ENCODE data around the gene GARIN5A. TPM values are rescaled to one million over a fixed set of nuclear protein-coding genes. Genes with fewer than 3 reads are reported as not detected.
"Not testable (repeated sequence)": the region's sequence is repeated elsewhere in the genome, so short reads cannot be mapped to it uniquely, and the experiment has no call there.

Gene GARIN5A
- polyA plus RNA-seq, 4 donors = 0.89 to 3.4 (median 2.1) TPM; not detected in 1

DNA sequence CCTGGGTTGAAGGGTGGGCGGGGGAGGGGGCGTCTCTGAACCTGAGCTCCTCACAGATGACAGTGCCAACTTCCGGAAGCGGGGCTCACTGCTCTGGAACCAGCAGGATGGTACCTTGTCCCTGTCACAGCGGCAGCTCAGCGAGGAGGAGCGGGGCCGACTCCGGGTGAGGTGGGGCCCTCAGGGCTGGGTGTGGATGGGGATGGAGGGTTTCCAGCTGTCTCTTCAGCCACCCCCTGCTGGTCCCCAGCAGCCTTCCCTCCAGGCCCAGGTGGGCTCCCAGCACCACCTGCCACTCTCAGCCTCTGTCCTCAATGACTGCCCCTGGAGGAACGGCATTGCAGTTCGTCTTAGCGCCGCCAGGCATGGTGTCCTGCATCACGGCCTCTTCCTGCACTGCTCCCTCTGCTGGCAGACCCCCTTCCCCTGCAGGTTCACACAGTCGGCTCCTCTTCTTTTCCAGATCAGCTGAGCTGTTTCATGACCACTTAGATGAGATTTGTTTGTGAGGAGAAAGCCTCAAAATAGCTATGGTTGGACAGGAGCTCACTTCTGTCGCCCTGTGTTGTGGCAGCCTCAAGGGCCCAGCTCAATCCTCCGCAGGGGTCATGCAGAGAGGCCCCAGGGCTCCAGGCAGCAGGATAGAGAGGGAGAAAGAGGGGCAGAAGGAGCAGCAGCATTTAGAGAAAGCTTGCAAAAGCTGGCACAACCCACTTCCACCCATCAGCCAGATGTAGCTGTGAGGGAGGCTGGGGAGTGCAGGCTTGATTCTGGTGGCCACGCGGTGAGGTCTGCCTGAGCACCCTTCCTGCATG lies 2.5 kb upstream of the GARIN5A start:
- Histone ChIP-seq H3K27ac (ENCODE audit: low read depth in 1 of 3, low read length in 2 of 3) (no peak overlapping the region), H3K36me3 (ENCODE audit: control insufficient read depth in 3 of 3, insufficient read depth in 2 of 3, low read depth in 1 of 3, low read length in 3 of 3) (peaks cover 0 to 57% (median 4%) of the 10 kb centered on the region in 3 donors), H3K4me3 (ENCODE audit: low read depth in 1 of 3, low read length in 3 of 3) (no peak overlapping the region), H3K27me3 (ENCODE audit: control insufficient read depth in 3 of 3, insufficient read depth in 3 of 3, low read length in 3 of 3) (no peaks in the 10 kb centered on the region), H3K9me3 (ENCODE audit: control insufficient read depth in 2 of 2, insufficient read depth in 1 of 2, low read depth in 1 of 2, low read length in 1 of 2) (peaks cover 0 to 20% of the 10 kb centered on the region in 2 donors), H3K4me1 (ENCODE audit: control insufficient read depth in 3 of 3, insufficient read depth in 2 of 3, low read depth in 1 of 3, low read length in 2 of 3) (peaks cover 5 to 7% (median 6%) of the 10 kb centered on the region in 3 donors)
- WGBS, 3 donors = 87 to 97% (median 94%) methylated on average over 18 to 19 of the region's 19 CpGs
- DNase-seq (no peak), FAIRE-seq (no peak)

- H3K4me1 ChIP-seq (ENCODE audit: control insufficient read depth in 3 of 3, insufficient read depth in 2 of 3, low read depth in 1 of 3, low read length in 2 of 3) = peaks cover 5 to 7% (median 6%) of the 10 kb centered on the region in 3 donors
- peaks cover 0 to 20% of the 10 kb centered on the region in 2 donors for H3K9me3 ChIP-seq (ENCODE audit: control insufficient read depth in 2 of 2, insufficient read depth in 1 of 2, low read depth in 1 of 2, low read length in 1 of 2)
- WGBS, 3 donors = 95 to 96% (median 95%) methylated on average over 17 of the region's 17 CpGs
- H3K27ac ChIP-seq (ENCODE audit: low read depth in 1 of 3, low read length in 2 of 3) = no peak overlapping the region
- no peak overlapping the region for H3K4me3 ChIP-seq (ENCODE audit: low read depth in 1 of 3, low read length in 3 of 3)
- DNase-seq (no peak), FAIRE-seq (no peak)
- no peaks in the 10 kb centered on the region for H3K27me3 ChIP-seq (ENCODE audit: control insufficient read depth in 3 of 3, insufficient read depth in 3 of 3, low read length in 3 of 3)
- peaks cover 0 to 52% (median 4%) of the 10 kb centered on the region in 3 donors for H3K36me3 ChIP-seq (ENCODE audit: control insufficient read depth in 3 of 3, insufficient read depth in 2 of 3, low read depth in 1 of 3, low read length in 3 of 3)
Measured at GRCh38 chr19:50477751-50478515, 1.3 kb upstream of the GARIN5A start.

DNA sequence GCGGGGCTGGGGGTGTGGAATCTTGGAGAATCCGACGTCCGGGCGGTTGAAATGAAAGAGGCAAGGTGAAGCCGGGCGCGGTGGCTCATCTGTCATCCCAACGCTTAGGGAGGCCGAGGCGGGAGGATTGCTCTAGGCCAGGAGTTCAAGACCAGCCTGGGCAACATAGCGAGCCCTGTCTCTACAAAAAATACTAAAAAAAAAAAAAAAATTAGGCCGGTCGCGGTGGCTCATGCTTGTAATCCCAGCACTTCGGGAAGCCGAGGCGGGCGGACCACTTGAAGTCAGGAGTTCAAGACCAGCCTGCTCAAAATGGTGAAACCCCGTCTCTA lies 225 bp upstream of the GARIN5A start:
- H3K9me3 ChIP-seq (ENCODE audit: control insufficient read depth in 2 of 2, insufficient read depth in 1 of 2, low read depth in 1 of 2, low read length in 1 of 2) = peaks cover 0 to 20% of the 10 kb centered on the region in 2 donors
- no peak for FAIRE-seq
- no peak for DNase-seq
- H3K27ac ChIP-seq (ENCODE audit: low read depth in 1 of 3, low read length in 2 of 3) = peak overlapping the region in 2 of 3 donors; percentile 82 to 96
- H3K4me3 ChIP-seq (ENCODE audit: low read depth in 1 of 3, low read length in 3 of 3) = peak overlapping the region; percentile 82 to 99 (median 91)
- peaks cover 0 to 42% (median 4%) of the 10 kb centered on the region in 3 donors for H3K36me3 ChIP-seq (ENCODE audit: control insufficient read depth in 3 of 3, insufficient read depth in 2 of 3, low read depth in 1 of 3, low read length in 3 of 3)
- no peaks in the 10 kb centered on the region for H3K27me3 ChIP-seq (ENCODE audit: control insufficient read depth in 3 of 3, insufficient read depth in 3 of 3, low read length in 3 of 3)
- 12 to 16% (median 15%) methylated on average over 19 to 20 of the region's 20 CpGs for WGBS, 3 donors
- peaks cover 5 to 7% (median 6%) of the 10 kb centered on the region in 3 donors for H3K4me1 ChIP-seq (ENCODE audit: control insufficient read depth in 3 of 3, insufficient read depth in 2 of 3, low read depth in 1 of 3, low read length in 2 of 3)

DNA sequence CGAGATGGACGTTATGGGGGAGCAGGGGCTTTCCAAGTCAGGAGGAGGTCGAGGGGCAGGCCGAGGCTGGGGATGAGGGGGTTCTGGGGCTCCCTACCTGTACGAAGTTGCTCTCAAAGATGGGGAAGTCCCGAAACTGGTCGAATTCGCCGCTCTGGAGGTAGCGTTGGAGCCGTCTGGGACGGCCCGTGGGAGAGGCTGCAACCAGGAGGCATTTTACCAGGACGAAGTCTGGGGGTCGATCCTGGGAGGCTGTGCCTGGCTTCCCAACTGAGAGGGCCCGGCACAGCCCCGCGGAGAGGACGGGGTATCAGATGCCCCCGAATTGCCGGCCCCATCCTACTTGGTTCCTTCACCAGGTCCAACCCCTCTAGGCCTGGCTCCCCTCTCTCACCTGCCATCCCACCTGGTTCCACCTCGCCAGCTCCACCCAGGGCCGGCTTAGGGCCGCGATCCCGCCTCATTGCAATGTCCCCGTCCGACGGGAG lies 868 bp downstream of the GARIN5A start:
- Histone ChIP-seq H3K27me3 (ENCODE audit: control insufficient read depth in 3 of 3, insufficient read depth in 3 of 3, low read length in 3 of 3) (no peaks in the 10 kb centered on the region), H3K9me3 (ENCODE audit: control insufficient read depth in 2 of 2, insufficient read depth in 1 of 2, low read depth in 1 of 2, low read length in 1 of 2) (peaks cover 0 to 20% of the 10 kb centered on the region in 2 donors), H3K4me1 (ENCODE audit: control insufficient read depth in 3 of 3, insufficient read depth in 2 of 3, low read depth in 1 of 3, low read length in 2 of 3) (peaks cover 5 to 7% (median 6%) of the 10 kb centered on the region in 3 donors), H3K36me3 (ENCODE audit: control insufficient read depth in 3 of 3, insufficient read depth in 2 of 3, low read depth in 1 of 3, low read length in 3 of 3) (peaks cover 0 to 31% (median 4%) of the 10 kb centered on the region in 3 donors), H3K4me3 (ENCODE audit: low read depth in 1 of 3, low read length in 3 of 3) (peak overlapping the region in 2 of 3 donors; percentile 91 to 99), H3K27ac (ENCODE audit: low read depth in 1 of 3, low read length in 2 of 3) (peak overlapping the region in 2 of 3 donors; percentile 82 to 96)
- 72 to 80% (median 72%) methylated on average over 26 to 29 of the region's 29 CpGs for WGBS, 3 donors
- DNase-seq (no peak), FAIRE-seq (no peak)

DNA sequence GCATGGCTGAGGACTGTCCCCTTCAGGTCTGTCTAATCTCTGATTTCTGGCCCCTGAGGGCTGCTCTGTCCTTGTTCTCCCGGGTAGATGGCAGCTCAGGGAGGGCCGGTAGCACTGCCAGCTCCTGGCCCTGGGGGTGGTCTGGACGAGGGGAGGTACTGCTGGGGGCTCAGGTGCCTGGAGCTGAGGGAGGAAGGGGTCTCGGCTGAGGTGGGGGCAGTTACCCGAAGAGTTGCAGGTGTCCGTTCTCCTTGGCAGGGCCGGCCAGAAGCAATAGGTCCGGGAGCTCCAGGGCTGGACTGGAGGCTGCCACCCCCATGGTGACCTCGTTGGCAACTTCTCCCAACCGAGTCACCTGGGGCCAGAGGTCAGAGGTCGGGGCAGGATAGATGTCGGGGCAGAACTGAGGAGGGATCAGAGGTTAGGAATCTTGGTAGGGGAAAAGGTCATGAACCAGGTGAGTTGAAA lies 1.5 kb downstream of the GARIN5A start:
- no peak overlapping the region for H3K4me3 ChIP-seq (ENCODE audit: low read depth in 1 of 3, low read length in 3 of 3)
- 72 to 79% (median 74%) methylated on average over 12 of the region's 12 CpGs for WGBS, 3 donors
- DNase-seq (no peak), FAIRE-seq (no peak)
- peaks cover 0 to 20% of the 10 kb centered on the region in 2 donors for H3K9me3 ChIP-seq (ENCODE audit: control insufficient read depth in 2 of 2, insufficient read depth in 1 of 2, low read depth in 1 of 2, low read length in 1 of 2)
- no peaks in the 10 kb centered on the region for H3K27me3 ChIP-seq (ENCODE audit: control insufficient read depth in 3 of 3, insufficient read depth in 3 of 3, low read length in 3 of 3)
- H3K36me3 ChIP-seq (ENCODE audit: control insufficient read depth in 3 of 3, insufficient read depth in 2 of 3, low read depth in 1 of 3, low read length in 3 of 3) = peaks cover 0 to 25% (median 4%) of the 10 kb centered on the region in 3 donors
- H3K4me1 ChIP-seq (ENCODE audit: control insufficient read depth in 3 of 3, insufficient read depth in 2 of 3, low read depth in 1 of 3, low read length in 2 of 3) = peaks cover 5 to 7% (median 6%) of the 10 kb centered on the region in 3 donors
- no peak overlapping the region for H3K27ac ChIP-seq (ENCODE audit: low read depth in 1 of 3, low read length in 2 of 3)

DNA sequence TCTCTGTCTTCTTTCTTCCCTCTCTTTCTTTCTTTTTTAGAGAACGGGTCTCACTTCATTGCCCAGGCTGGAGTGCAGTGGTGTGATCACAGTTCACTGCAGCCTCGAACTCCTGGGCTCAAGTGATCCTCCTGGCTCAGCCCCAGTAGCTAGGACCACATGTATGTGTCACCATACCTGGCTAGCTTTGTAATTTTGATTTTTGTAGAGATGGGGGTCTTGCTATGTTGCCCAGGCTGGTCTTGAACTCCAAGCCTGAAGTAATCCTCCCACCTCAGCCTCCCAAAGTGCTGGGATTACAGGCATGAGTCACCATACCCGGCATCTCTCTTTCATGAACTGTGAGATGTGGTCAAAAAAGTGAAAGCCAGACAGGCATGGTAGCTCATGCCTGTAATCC lies 3.3 kb downstream of the GARIN5A start:
- not testable (repeated sequence) for DNase-seq; H3K4me1 ChIP-seq (ENCODE audit: control insufficient read depth in 3 of 3, insufficient read depth in 2 of 3, low read depth in 1 of 3, low read length in 2 of 3); H3K4me3 ChIP-seq (ENCODE audit: low read depth in 1 of 3, low read length in 3 of 3); FAIRE-seq; H3K36me3 ChIP-seq (ENCODE audit: control insufficient read depth in 3 of 3, insufficient read depth in 2 of 3, low read depth in 1 of 3, low read length in 3 of 3); H3K27ac ChIP-seq (ENCODE audit: low read depth in 1 of 3, low read length in 2 of 3); H3K27me3 ChIP-seq (ENCODE audit: control insufficient read depth in 3 of 3, insufficient read depth in 3 of 3, low read length in 3 of 3)
- peaks cover 0 to 12% of the 10 kb centered on the region in 2 donors for H3K9me3 ChIP-seq (ENCODE audit: control insufficient read depth in 2 of 2, insufficient read depth in 1 of 2, low read depth in 1 of 2, low read length in 1 of 2)
- 48 to 59% (median 55%) methylated on average over 3 of the region's 3 CpGs for WGBS, 3 donors

- H3K36me3 ChIP-seq (ENCODE audit: control insufficient read depth in 3 of 3, insufficient read depth in 2 of 3, low read depth in 1 of 3, low read length in 3 of 3) = no peaks in the 10 kb centered on the region
- H3K27ac ChIP-seq (ENCODE audit: low read depth in 1 of 3, low read length in 2 of 3) = no peak overlapping the region
- no peak overlapping the region for H3K4me3 ChIP-seq (ENCODE audit: low read depth in 1 of 3, low read length in 3 of 3)
- no peak for FAIRE-seq
- peaks cover 0 to 20% (median 8%) of the 10 kb centered on the region in 3 donors for H3K4me1 ChIP-seq (ENCODE audit: control insufficient read depth in 3 of 3, insufficient read depth in 2 of 3, low read depth in 1 of 3, low read length in 2 of 3)
- H3K27me3 ChIP-seq (ENCODE audit: control insufficient read depth in 3 of 3, insufficient read depth in 3 of 3, low read length in 3 of 3) = no peaks in the 10 kb centered on the region
- H3K9me3 ChIP-seq (ENCODE audit: control insufficient read depth in 2 of 2, insufficient read depth in 1 of 2, low read depth in 1 of 2, low read length in 1 of 2) = no peaks in the 10 kb centered on the region
- no peak for DNase-seq
- 82 to 91% (median 90%) methylated on average over 6 of the region's 6 CpGs for WGBS, 3 donors
Measured at GRCh38 chr19:50468818-50469217, 7.8 kb downstream of the GARIN5A start.

GRCh38 chr19:50467566-50467965 lies 9.1 kb downstream of the GARIN5A start:
- 79 to 84% (median 84%) methylated on average over 18 of the region's 18 CpGs for WGBS, 3 donors

More at GRCh38 chr19:50467566-50467965, 9.1 kb downstream of the GARIN5A start:
- H3K36me3 ChIP-seq (ENCODE audit: control insufficient read depth in 3 of 3, insufficient read depth in 2 of 3, low read depth in 1 of 3, low read length in 3 of 3) = no peaks in the 10 kb centered on the region
- no peak for FAIRE-seq
- no peak for DNase-seq
- peaks cover 0 to 20% (median 8%) of the 10 kb centered on the region in 3 donors for H3K4me1 ChIP-seq (ENCODE audit: control insufficient read depth in 3 of 3, insufficient read depth in 2 of 3, low read depth in 1 of 3, low read length in 2 of 3)
- no peaks in the 10 kb centered on the region for H3K9me3 ChIP-seq (ENCODE audit: control insufficient read depth in 2 of 2, insufficient read depth in 1 of 2, low read depth in 1 of 2, low read length in 1 of 2)
- H3K27me3 ChIP-seq (ENCODE audit: control insufficient read depth in 3 of 3, insufficient read depth in 3 of 3, low read length in 3 of 3) = no peaks in the 10 kb centered on the region
- no peak overlapping the region for H3K27ac ChIP-seq (ENCODE audit: low read depth in 1 of 3, low read length in 2 of 3)
- no peak overlapping the region for H3K4me3 ChIP-seq (ENCODE audit: low read depth in 1 of 3, low read length in 3 of 3)
